AG20443 (cell line): ENCODE data around the gene WNT3A.

Experiments used
- DNase-seq: peaks from one replicate; pipeline ENCODE4 v3.0.0; 2012; ENCODE audit warnings: low spot score, mixed read lengths

The WNT3A gene

GRCh38 chr1:228084325-228084724 lies 77.5 kb downstream of the WNT3A start:
- peak; percentile 59 for DNase-seq

DNA sequence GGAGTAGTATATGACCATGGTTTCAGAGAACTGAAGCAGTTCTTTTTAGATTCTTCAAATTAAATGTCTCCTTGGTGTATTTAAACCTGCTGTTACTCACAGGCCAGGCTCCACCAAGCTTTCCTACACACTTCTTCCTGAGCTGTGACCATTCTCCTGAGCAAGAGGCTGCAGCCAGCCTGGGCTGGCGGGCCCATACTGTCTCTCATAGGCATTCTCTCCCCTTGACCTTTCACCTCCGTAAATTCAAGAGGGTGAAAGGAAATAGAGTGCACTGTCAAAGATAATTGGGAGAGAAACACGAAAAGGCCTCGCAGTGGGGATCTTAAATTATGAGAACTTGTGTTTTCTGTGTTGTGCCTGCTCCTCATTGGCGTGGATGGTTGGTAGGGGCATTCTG lies 78.0 kb downstream of the WNT3A start:
- DNase-seq: no peak

- DNase-seq: peak; percentile 67
These were observed 78.6 kb downstream of the WNT3A start for GRCh38 chr1:228085287-228085951.

DNA sequence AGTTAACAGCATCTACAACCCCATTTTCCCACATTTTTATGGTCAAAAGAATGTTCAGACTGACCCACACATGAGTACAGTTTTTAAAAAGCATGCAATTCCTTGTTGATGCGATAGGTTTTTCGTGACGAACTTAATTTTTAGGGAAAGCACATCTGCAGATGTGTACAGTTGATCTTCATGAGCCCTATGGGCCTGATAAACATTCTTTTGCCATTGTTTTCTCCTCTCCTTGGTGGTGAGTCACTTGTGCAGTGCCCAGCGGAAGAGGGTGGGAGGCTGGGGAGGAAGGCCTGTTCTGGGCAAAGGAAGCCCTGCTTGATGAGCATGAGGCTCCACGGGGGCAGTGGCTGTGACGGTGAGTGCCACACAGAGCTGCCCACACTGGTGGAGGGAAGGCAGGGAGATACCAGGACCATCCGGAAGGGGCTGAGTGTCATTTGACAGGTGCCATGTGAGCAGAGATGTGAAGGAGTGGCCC lies 81.0 kb downstream of the WNT3A start:
- peak; percentile 68 for DNase-seq

GRCh38 chr1:228088586-228089498 lies 82.0 kb downstream of the WNT3A start:
- no peak for DNase-seq

DNA sequence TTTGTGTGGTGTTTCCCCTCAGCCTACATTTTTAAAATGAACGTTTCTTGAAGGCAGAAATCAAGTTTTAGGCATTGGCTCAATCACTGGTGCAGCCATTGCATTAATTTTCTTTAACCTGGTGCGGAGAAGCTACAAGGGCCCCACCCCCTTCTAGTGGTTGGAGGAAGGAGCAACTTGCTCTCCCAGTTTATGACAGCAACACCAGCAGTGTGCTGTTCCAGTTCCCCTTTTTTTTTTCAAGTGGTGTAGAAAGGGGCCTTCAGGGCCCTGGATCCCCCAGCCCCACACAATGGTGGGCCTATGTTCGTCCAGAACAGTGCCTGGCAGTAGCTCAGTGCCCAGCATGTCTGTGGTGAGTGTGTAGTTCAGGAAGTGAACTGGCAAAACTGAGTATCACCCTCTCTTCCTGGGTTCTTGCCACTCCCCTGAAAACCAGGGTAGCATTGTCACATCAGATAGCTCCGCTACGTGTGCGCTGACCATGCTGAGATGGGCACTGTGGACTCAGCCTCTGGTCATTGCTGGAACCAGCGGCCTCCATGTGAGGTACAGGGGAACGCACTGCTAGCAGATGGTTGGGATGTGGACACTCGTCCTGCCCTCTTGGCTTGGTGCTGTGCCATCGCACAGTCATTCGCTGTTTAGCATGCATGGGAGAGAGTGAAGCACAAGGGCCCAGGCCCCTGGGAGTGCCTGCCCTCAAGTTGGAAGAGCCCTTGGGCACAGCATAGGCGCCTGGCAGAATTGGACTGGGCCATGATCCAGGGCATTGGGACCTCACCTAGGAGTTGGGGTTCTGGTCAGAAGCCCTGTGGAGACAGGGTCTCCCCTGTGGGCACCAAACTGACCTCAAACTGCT lies 83.0 kb downstream of the WNT3A start:
- DNase-seq: no peak

DNA sequence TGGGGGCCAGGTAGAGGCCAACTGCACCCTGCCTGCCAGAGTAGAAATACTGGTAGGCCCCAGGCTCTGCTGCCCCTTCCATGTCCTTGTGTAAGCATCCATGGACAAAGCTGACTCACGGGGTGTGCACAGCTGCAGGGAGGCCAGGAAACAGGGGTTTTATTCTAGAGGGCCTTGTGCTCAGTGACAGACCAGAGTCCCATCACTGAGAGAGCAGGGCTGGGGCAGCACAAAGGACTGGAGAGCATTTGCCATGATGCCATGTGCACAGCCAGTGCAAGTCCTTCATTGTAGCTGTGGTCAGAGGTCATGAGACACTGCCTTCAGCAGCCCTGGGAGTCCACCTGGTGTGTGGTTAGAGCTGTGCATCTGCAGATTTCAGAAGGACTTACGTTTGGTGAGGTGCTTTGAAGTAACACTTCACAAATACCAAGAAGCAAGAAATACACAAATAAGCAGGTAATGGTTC lies 83.8 kb downstream of the WNT3A start:
- DNase-seq: peak; percentile 34

DNA sequence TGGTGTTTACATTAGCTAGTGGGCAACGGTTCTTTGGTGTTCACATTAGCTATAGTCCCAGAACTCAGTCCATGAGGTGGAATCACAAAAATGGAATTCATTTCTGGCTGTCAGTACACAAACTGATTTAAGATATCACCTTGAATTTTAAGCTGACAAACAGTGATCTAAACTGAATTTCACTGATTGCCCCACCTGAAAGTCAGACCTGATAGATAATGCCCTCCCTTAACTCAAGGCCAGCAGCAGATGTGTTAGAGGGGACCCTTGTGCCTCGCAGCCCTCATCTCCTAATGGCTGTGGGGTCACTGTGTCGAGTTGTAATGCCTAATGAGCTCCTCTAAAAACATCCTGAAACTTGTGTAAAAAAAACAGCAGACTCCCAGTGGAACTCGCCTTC lies 84.3 kb downstream of the WNT3A start:
- no peak for DNase-seq

- DNase-seq: no peak
These were observed 85.7 kb downstream of the WNT3A start for GRCh38 chr1:228092342-228093049.

- no peak for DNase-seq
These were observed 86.5 kb downstream of the WNT3A start for GRCh38 chr1:228093050-228093906.

GRCh38 chr1:228094432-228095016 lies 87.7 kb downstream of the WNT3A start:
- no peak for DNase-seq

DNA sequence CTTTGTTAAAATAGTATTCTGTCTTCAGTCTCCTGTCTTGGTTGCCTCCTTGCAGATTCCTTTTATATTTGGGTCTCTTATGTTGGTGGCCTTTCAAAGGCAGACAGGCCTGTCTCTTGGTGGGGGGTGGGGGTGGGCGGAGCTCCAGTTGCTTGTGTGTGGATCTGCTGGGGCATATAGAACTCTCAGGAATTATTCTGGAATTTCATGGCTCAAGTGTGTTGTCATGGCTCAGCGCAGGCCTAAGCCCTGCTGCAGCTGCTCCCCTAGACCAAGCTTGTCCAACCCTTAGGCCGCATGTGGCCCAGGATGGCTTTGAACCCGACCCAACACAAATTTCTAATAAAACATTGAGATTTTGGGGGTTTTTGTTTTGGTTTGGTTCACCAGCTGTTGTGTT lies 88.4 kb downstream of the WNT3A start:
- no peak for DNase-seq

DNA sequence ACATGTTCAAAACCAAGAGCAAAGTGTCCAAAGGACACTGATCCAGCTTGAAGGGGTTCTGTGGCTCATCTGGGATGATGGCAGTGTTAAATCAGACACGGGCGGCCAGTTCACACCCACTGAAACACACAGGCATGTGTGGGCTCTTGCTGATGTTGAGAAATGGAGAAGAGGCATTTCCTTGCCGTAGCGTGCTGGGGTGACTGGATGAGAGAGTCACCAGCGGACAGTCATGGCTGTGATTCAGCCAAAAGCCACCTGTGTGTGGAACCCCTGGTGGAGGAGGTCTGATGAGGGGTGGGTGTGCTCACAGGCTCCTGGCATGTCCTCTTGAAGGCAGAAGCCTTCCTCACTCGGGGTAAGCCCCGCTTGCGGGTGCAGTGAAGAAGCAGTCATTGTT lies 89.1 kb downstream of the WNT3A start:
- no peak for DNase-seq

DNA sequence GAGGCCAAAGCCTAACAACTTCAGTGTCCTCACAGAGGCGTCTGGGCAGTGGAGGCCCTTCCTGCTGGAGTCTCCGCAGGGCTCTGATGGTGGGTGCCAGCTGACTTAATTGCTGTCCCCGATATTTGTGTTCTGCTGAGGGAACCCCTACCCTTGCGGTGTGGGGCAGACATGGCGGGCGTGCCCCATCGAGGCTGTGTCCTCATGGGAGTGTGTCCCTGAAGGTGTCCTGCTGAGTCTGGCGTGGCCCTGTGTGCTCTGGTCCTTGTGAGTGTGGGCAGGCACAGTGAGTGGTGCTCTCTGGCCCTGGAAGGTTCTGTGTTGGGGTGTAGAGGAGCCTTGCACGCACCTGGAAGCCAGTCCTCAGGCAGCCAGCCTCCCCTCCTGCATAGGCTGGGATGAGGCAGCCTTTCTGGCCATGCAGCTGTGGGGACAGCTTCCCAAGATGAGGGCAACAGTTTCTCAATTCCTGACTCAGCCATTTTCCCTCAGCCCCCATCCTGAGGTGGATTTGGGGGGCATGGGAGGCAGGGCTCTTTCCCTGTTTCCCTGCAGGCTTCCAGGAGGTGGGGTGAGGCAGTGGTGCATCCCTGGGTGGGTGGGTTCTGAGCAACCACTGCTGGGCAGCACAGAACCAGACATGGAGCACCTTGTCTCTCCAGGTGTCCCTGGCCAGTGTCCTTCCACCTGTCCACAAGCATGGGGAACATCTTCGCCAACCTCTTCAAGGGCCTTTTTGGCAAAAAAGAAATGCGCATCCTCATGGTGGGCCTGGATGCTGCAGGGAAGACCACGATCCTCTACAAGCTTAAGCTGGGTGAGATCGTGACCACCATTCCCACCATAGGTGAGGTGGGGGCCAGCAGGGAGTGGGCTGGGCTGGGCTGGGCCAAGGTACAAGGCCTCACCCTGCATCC lies 89.9 kb downstream of the WNT3A start:
- no peak for DNase-seq

- DNase-seq: no peak
These were observed 90.7 kb downstream of the WNT3A start for GRCh38 chr1:228097333-228098081.

- no peak for DNase-seq
These were observed 91.6 kb downstream of the WNT3A start for GRCh38 chr1:228098323-228098931.

- DNase-seq: no peak
These were observed 92.5 kb downstream of the WNT3A start for GRCh38 chr1:228099331-228099732.
